Myometrial cell (primary cell): ENCODE data around the gene LCE2C. TPM values are rescaled to one million over a fixed set of nuclear protein-coding genes. Genes with fewer than 3 reads are reported as not detected.

Experiments used
- total RNA-seq: library from RNA; depleted of rRNA; stranded (reverse); fragments of >200 nt; gene quantifications from 2 replicates; pipeline ENCODE4 v1.2.3, GENCODE V29; 2015

The LCE2C gene
- not detected in 2 replicates for total RNA-seq

GRCh38 chr1:152674983-152675382 lies at the start of gene LCE2C:
Gene LCE2C (plus strand): TSS chr1:152675279. CDS start chr1:152676016, 737 bp downstream.

GRCh38 chr1:152663098-152663497 lies 12.0 kb upstream of the LCE2C start, which contains the start of gene LCE2D:
Gene LCE2D (plus strand): TSS chr1:152663380. CDS start chr1:152664106, 726 bp downstream.

GRCh38 chr1:152685823-152686222 lies 10.7 kb downstream of the LCE2C start, which contains the start of gene LCE2B:
Gene LCE2B (plus strand): TSS chr1:152686123. CDS start chr1:152686844, 721 bp downstream.

GRCh38 chr1:152697701-152698600 lies 22.9 kb downstream of the LCE2C start, which contains the start of gene LCE2A:
Gene LCE2A (plus strand): TSS chr1:152698345. CDS start chr1:152698902, 557 bp downstream.

GRCh38 chr1:152707860-152708259 lies 32.8 kb downstream of the LCE2C start, which contains the start of gene LCE4A:
Gene LCE4A (plus strand): TSS chr1:152708160. CDS start chr1:152709076, 916 bp downstream.

Other genes starting within 250 kb of the LCE2C start
- gene LCE5A, start 164.5 kb upstream of the LCE2C start, total RNA-seq = not detected in 2 replicates
- gene CRCT1, start 160.8 kb upstream of the LCE2C start, total RNA-seq = not detected in 2 replicates
- gene LCE3E, start 108.5 kb upstream of the LCE2C start, total RNA-seq = not detected in 2 replicates
- not detected in 2 replicates for gene LCE3D, start 94.8 kb upstream of the LCE2C start, total RNA-seq
- not detected in 2 replicates for gene LCE3C, start 75.0 kb upstream of the LCE2C start, total RNA-seq
- not detected in 2 replicates for gene LCE3B, start 61.5 kb upstream of the LCE2C start, total RNA-seq
- gene LCE3A, start 52.2 kb upstream of the LCE2C start, total RNA-seq = not detected in 2 replicates
- gene LCE2D, start 11.9 kb upstream of the LCE2C start, total RNA-seq = not detected in 2 replicates
- not detected in 2 replicates for gene LCE2B, start 10.8 kb downstream of the LCE2C start, total RNA-seq
- gene LCE2A, start 23.1 kb downstream of the LCE2C start, total RNA-seq = not detected in 2 replicates
- not detected in 2 replicates for gene LCE4A, start 32.9 kb downstream of the LCE2C start, total RNA-seq
- gene KPRP, start 82.7 kb downstream of the LCE2C start, total RNA-seq = not detected in 2 replicates
- not detected in 2 replicates for gene LCE1F, start 99.9 kb downstream of the LCE2C start, total RNA-seq
- not detected in 2 replicates for gene LCE1E, start 111.0 kb downstream of the LCE2C start, total RNA-seq
- not detected in 2 replicates for gene LCE1D, start 121.4 kb downstream of the LCE2C start, total RNA-seq
- not detected in 2 replicates for gene LCE1C, start 131.4 kb downstream of the LCE2C start, total RNA-seq
- gene LCE1B, start 136.7 kb downstream of the LCE2C start, total RNA-seq = not detected in 2 replicates
- gene LCE1A, start 152.2 kb downstream of the LCE2C start, total RNA-seq = not detected in 2 replicates
- gene LCE6A, start 167.6 kb downstream of the LCE2C start, total RNA-seq = not detected in 2 replicates
- not detected in 2 replicates for gene LCE7A, start 184.7 kb downstream of the LCE2C start, total RNA-seq
- not detected in 2 replicates for gene SMCP, start 203.0 kb downstream of the LCE2C start, total RNA-seq
- not detected in 2 replicates for gene IVL, start 233.3 kb downstream of the LCE2C start, total RNA-seq